Stimulated activated CD4-positive, alpha-beta T cell treated with anti-CD3 and anti-CD28 coated beads, Interleukin-4, amount 100 ng/mL, for 1 hour (primary cell): ENCODE measurements around the gene COX7C.

Experiments used
- DNase-seq: peaks from one replicate; pipeline ENCODE4 v3.0.0-alpha.2; 2020

COX7C gene

DNA sequence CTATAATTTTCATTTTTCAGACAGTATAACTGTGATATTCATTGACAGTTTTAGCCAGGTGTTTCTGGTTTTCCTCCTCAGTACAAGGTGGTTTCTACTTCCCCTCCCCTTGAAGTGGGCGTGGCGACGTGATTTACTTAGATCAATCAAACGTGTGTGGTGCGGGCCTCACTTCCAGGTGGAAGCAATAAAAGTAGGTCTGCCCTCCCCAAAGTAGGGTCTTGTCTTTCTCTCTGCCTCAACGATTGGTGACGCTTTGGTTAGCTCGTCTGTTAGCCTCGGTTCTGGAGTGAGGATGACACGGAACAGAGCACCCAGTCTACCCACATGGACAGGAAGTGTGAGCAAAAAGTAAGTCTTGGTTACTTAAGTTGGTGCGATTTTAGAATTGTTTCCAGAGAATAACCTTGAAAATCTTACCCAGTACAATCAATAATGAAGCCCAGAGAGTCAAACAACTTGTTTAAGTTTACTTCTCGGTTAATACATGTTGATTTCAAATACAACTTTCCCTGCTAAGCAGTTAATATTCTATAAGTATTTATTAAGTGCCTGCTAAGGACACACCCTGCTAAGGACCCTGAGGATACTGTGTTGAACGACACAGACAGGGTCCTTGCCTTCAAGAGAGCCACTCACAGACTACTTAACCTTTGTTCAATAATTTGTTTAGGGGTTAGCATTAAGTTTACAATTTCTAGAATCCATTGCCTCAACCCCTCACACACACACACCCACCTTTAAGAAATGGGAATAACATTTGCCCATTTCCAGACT lies 48.4 kb downstream of the COX7C start:
- peak; percentile 8 for DNase-seq

DNA sequence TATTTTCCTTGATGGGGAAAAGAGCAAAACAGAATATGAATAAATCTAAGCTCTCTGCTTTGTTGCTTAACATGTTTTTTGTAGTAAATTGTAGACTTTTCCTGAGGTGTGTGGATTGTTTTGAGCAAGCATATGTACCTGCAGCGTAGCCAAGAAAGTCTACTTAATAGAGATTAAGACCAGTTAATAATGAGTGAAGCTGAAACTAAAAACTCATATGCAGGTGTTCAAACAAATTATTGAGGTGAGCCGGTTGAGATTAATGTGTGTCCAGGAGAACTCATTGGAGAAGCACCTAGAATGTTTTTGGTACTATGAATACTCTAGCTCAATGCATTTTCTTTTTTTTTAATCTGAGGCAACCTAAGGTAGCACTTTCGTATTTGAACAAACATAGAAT lies 49.2 kb downstream of the COX7C start:
- DNase-seq: no peak
